Activated T-helper 1 cell treated with anti-CD3 and anti-CD28 coated beads, Interleukin-12 subunit alpha, Interleukin-12 subunit beta, Interleukin-2, Interleukin-4 antibody, amounts not matched to agents 30 ng/mL and 10 ng/mL and 1 ng/mL, durations not matched to agents 14 hours and 24 hours and 36 hours (primary cell): ENCODE data around the gene NINJ1. TPM values are rescaled to one million over a fixed set of nuclear protein-coding genes. Genes with fewer than 3 reads are reported as not detected.
A peak's percentile ranks its signal among the peaks of the same experiment; 100 is the strongest.
"Not testable (repeated sequence)": the region's sequence is repeated elsewhere in the genome, so short reads cannot be mapped to it uniquely, and the experiment has no call there.

Experiments
- DNase-seq: peaks from one replicate; pipeline ENCODE4 v3.0.0; 2021; ENCODE audit warnings: low spot score
- H3K27ac Mint-ChIP-seq: one replicate; pipeline ENCODE4 v1.8.0; 2021; ENCODE audit warnings: mild to moderate bottlenecking, mixed read lengths
- H3K27me3 Mint-ChIP-seq: one replicate; pipeline ENCODE4 v1.8.0; 2022; ENCODE audit warnings: mild to moderate bottlenecking, moderate library complexity, mixed read lengths; ENCODE audit not compliant: insufficient read depth
- H3K36me3 Mint-ChIP-seq: one replicate; pipeline ENCODE4 v1.8.0; 2021; ENCODE audit warnings: low read depth, mixed read lengths
- H3K4me1 Mint-ChIP-seq: one replicate; pipeline ENCODE4 v1.8.0; 2021; ENCODE audit warnings: low read depth, mixed read lengths
- H3K4me3 Mint-ChIP-seq: one replicate; pipeline ENCODE4 v1.8.0; 2021; ENCODE audit warnings: mild to moderate bottlenecking, moderate library complexity, mixed read lengths
- H3K9me3 Mint-ChIP-seq: one replicate; pipeline ENCODE4 v1.8.0; 2021; ENCODE audit warnings: mixed read lengths
- intact Hi-C: fragments of 100-400 bp; cut with micrococcal nuclease; formaldehyde crosslinking; loops from one replicate; pipeline ENCODE4 v1.15.1; 2024
- total RNA-seq: library from RNA; stranded (reverse); gene quantifications from 2 replicates; pipeline ENCODE4 v1.2.3, GENCODE V29; 2022

NINJ1 gene
- total RNA-seq, 1 donor from 2014 or later = 94.2 TPM

DNA sequence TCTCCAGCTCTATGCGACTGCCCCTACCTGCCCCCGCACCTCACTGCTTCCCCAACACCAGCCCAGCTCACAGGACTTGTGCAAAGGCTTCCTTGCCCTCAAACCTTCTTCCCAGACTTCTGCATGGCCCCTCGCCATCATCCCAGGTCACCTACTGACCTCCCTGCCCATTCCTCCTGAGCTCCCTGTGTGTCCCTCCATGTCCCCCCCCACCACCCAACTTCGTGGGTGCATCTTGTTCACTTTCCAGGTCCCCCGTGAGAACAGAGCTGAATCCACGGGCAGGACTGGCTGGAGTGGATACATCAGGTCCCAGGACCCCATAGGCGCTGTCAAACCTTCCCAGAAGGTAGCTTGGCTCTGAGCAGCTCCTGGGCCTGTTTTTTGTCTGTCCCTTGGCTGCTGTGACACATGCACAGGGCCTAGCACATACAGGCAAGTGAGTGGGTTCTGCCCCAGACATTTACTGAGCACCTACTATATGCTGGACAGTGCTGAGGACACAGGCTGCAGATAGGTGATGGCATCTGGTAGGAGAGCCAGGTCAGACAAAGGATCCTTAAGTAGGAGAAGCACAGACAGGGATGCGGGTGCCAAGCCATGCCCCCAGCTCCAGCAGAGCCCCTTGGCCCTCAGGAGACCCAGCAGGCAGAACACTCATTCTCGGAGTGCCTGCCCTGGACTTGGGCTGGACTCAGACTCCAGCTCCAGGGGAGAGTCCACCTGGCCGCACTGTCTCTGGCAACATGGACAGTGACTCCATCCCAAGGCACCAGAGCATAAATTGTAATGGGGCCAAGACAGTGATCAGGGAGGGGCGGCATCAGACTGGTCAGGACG lies 15.0 kb downstream of the NINJ1 start:
- DNase-seq = no peak
- Mint-ChIP-seq H3K9me3 (no peaks in the 10 kb centered on the region), H3K4me1 (peaks cover 16% of the 10 kb centered on the region), H3K27ac (peak overlapping the region; percentile 86), H3K27me3 (no peaks in the 10 kb centered on the region), H3K36me3 (peaks cover 24% of the 10 kb centered on the region), H3K4me3 (no peak overlapping the region)
- intact Hi-C loops = no loop called here

DNA sequence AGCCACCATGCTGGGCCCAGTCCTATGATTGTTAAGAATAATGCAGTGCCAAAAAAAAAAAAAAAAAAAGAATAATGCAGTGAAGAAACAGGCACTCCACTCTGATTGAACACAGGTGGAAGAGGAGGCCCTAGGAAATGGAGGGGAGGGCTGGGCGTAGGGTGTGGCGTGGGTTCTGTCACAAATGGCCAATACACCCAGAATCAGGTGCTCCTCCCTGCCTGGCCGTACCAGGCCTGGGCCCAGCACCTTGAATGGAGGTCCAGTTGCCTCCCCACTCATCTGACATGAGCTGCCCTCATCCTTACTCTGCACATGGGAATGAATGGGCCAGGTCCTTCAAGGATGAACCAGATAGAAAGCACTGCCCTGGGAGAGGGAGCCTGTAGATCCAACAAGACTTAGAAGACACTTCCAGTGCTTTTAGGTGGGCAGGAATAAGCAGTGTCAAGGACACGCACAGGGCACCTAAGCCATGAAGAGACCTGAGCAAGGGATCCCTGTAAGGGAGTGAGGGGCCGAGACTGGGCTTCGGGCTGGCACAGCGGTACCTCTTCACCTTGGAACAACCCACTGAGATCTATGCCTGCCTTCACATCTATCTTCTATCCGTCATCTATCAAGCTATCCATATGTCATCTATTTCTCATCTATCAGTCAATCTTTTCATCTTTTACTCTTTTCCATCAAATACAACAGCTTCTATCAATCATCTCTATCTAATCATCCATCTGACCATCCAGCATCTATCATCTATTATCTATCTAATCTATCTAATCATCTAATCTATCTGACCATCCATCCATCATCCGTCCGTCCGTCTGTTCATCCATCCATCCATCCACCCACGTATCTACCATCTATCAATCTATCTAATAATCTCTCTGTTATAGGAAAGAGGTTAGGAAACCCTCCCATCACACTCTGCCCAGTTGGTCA lies 15.9 kb downstream of the NINJ1 start:
- no peak for DNase-seq
- intact Hi-C loops = no loop called here
- H3K36me3 Mint-ChIP-seq = peaks cover 20% of the 10 kb centered on the region
- H3K9me3 Mint-ChIP-seq = no peaks in the 10 kb centered on the region
- peaks cover 16% of the 10 kb centered on the region for H3K4me1 Mint-ChIP-seq
- no peak overlapping the region for H3K4me3 Mint-ChIP-seq
- no peaks in the 10 kb centered on the region for H3K27me3 Mint-ChIP-seq
- H3K27ac Mint-ChIP-seq = no peak overlapping the region

DNA sequence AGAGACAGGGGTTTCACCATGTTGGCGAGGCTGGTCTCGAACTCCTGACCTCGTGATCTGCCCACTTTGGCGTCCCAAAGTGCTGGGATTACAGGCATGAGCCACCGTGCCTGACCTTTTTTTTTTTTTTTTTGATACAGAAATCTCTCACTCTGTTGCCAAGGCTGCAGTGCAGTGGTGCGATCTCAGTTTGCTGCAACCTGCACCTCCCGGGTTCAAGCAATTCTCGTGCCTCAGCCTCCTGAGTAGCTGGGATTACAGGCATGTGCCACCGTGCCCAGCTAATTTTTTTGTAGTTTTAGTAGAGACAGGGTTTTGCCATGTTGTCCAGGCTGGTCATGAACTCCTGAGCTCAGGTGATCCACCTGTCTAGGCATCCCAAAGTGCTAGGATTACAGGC lies 16.5 kb downstream of the NINJ1 start:
- DNase-seq, H3K27me3 Mint-ChIP-seq, H3K4me3 Mint-ChIP-seq, H3K9me3 Mint-ChIP-seq, intact Hi-C loops, H3K27ac Mint-ChIP-seq: not testable (repeated sequence)
- H3K4me1 Mint-ChIP-seq = peaks cover 16% of the 10 kb centered on the region
- H3K36me3 Mint-ChIP-seq = peaks cover 20% of the 10 kb centered on the region

DNA sequence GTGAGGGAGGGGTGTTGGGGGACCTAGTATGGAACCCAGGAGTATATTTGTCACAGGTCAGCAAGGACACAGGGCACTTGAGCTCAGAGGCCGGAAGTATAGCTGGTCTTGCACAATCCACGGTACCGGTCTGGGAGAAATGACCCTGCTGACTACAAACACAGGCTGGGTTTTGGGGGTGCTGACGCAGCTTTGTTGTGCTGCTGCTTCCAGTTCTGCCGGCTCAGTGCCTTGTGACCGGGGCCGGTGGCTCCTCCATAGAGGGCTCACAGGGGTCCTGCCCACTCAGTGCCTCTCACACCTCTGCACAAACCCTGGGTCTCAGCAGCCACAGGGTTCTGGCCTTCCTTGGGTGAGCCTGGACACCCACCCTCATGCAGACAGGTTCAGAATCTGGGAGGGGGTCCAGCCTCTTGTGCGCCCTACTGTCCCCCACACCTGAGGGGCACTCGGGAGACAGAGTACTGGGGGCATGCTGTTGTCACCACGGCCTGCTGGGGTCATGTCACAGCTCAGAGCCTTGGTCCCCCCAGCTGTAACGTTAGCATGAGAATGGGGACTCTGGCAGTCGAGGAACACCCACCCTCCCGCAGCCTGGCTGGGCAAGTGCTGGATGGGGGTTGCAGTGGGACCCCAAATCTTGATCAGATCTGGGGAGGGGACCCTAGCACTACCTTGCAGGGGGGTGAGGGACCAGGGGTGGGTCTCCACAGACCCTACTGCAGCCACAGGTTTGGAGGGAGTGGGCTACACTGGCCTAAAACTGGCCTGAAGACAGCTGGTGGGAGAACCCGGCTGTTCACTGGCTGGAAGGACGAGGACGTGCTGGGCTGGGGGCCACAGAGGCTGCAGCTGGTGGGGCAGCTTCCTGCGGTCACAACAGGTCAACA lies 17.7 kb downstream of the NINJ1 start:
- peaks cover 17% of the 10 kb centered on the region for H3K36me3 Mint-ChIP-seq
- no peak for DNase-seq
- intact Hi-C loops = no loop called here

DNA sequence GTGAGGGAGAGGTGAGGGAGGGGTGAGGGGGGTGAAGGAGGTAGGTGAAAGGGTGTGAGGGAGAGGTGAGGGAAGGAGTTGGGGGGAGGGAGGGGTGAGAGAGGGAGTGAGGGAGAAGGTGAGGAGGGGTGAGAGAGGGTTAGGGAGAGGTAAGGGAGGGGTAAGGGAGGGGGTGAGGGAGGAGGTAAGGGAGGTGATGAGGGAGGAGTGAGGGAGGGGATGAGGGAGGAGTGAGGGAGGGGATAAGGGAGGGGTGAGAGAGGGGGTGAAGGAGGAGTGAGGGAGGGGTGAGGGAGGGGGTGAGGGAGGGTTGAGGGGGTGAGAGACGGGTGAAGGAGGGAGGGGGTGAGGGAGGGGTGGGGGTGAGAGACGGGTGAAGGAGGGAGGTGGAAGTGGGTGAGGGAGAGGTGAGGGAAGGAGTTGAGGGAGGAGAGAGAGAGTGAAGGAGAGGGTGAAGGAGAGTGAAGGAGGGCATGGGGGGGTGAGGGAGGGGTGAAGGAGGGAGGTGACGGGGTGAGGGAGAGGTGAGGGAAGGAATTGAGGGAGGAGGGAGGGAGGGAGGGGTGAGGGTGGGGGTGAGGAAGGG lies 18.5 kb downstream of the NINJ1 start:
- Mint-ChIP-seq H3K4me3 (no peak overlapping the region), H3K27ac (no peak overlapping the region), H3K4me1 (peaks cover 16% of the 10 kb centered on the region), H3K36me3 (peaks cover 16% of the 10 kb centered on the region), H3K9me3 (no peaks in the 10 kb centered on the region), H3K27me3 (no peaks in the 10 kb centered on the region)
- DNase-seq = no peak
- intact Hi-C loops = no loop called here

More for the DNA sequence above, 17.7 kb downstream of the NINJ1 start:
- Mint-ChIP-seq H3K9me3 (no peaks in the 10 kb centered on the region), H3K4me3 (no peak overlapping the region), H3K4me1 (peaks cover 16% of the 10 kb centered on the region), H3K27me3 (no peaks in the 10 kb centered on the region), H3K27ac (no peak overlapping the region)

DNA sequence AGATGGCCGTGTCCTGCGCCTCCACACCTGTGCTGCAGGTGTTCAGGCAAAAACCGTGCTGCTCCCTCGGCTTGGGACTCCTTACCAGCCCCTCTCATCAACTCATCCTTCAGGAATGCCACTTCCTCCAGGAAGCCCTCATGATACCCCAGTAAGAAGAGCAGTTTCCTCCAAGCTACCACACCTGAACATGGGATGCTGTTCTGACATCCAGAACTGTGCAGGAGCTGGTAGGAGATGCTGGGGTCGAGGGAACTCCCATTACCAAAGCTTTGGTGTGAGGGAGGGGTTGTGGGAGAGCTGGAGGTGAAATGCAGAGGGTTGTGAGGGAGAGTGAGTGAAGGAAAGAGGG lies 19.1 kb downstream of the NINJ1 start:
- peak overlapping the region; percentile 71 for H3K27ac Mint-ChIP-seq
- intact Hi-C loops = no loop called here
- H3K9me3 Mint-ChIP-seq = no peaks in the 10 kb centered on the region
- peaks cover 11% of the 10 kb centered on the region for H3K4me1 Mint-ChIP-seq
- no peaks in the 10 kb centered on the region for H3K27me3 Mint-ChIP-seq
- DNase-seq = no peak
- peaks cover 12% of the 10 kb centered on the region for H3K36me3 Mint-ChIP-seq
- no peak overlapping the region for H3K4me3 Mint-ChIP-seq

DNA sequence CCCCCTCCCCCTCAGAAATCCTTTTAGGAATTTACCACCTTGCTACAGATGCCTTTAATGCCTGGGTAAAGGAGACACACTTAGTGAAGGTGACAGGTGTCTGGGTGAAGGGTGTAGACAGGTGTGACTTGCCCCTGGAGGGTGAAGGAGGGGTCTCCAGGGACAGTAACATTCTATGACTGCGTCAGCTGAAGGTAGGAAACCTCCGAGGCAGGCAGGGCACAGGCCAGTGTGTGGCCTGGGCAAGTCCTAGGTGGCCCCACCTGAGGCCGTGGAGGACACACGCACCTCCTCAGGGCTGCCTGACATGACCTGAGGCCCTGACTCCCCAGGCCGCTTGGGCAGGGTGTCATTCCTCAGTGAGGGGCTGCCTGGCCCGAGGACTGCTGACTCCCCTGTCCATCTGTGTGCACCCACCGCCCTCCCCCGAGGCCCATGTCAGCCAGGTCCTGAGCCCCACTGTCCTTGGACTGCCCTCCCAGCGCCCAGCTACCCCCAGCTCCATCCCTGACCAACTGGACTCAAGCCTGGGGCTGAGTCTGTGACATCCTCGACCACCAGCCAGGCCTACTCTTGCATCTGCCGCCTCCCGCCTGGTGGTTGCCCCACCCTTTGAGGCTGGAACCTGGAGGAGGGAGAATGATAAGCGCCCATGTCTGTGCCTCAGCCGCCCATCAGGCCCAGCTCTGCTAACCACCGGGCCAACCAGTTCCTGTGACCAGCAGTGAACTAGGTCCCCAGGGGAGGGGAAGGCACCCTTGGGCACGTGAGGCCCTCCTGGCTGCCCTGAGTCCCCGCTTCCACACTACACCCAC lies 19.7 kb downstream of the NINJ1 start:
- H3K27ac Mint-ChIP-seq = peak overlapping the region; percentile 71

DNA sequence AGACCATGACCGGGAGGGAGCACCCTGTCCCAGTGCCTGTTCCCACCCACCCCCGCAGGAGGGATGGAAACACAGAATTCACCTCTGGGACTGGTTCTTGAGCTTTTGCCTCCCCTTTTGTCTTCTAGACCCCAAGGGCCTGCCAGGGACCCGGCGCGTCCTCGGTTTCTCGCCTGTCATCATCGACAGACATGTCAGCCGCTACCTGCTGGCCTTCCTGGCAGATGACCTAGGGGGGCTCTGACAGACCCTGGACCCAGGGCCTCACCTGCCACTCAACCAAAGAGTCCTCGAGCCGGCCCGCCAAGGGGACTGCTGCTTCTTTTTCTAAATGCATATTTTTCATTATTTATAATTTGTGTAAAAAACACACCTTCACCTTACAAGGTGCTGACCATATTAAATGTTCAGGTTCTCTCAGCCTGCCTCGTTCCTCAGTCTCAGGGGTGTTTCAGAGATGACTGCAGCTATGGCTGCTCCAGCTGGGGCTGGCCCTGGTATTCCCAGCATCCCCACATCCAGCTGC lies 21.1 kb downstream of the NINJ1 start:
- no peak overlapping the region for H3K4me3 Mint-ChIP-seq
- H3K27ac Mint-ChIP-seq = no peak overlapping the region
- no peaks in the 10 kb centered on the region for H3K27me3 Mint-ChIP-seq
- no peak for DNase-seq
- peaks cover 17% of the 10 kb centered on the region for H3K4me1 Mint-ChIP-seq
- H3K9me3 Mint-ChIP-seq = no peaks in the 10 kb centered on the region
- intact Hi-C loops = no loop called here
- H3K36me3 Mint-ChIP-seq = peaks cover 7% of the 10 kb centered on the region

More for the DNA sequence above, 19.7 kb downstream of the NINJ1 start:
- peaks cover 7% of the 10 kb centered on the region for H3K36me3 Mint-ChIP-seq
- H3K4me3 Mint-ChIP-seq = no peak overlapping the region
- intact Hi-C loops = no loop called here
- H3K4me1 Mint-ChIP-seq = peaks cover 9% of the 10 kb centered on the region
- DNase-seq = no peak
- no peaks in the 10 kb centered on the region for H3K9me3 Mint-ChIP-seq
- no peaks in the 10 kb centered on the region for H3K27me3 Mint-ChIP-seq

DNA sequence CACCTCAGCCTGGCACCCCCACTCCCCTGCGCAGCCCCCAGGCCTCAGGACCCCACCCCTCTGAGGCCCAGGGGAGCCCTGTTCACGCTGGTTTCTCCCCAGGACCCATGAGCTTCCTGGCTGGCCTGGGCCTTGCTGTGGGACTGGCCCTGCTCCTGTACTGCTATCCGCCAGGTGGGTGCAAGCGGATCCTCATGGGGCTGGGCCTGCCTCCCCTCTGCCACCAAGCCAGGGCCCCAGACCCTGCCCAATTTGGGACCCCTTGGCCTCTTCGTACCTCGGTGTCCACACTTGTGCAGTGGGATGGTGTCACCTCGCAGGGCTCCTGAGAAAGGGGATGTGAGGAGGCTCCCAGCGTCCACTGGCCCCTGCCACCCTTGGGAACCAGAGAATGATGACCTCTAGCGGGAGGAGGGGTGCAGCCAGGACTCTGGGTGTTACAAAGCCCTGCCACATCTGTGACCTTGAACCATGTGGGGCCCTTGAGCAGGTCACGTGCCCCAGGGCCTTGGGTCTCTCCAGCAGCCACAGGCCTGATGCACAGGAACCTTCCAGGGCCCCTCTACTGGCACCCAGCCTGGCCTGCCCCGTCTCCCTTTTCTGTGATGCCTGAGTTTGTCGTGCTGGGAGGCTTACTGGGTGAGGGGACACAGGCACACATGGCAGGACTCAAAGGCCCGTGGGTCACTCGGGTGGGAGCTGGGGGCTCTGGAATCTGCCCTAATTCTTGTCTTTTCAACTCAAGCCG lies 21.8 kb downstream of the NINJ1 start:
- Mint-ChIP-seq H3K4me1 (peaks cover 24% of the 10 kb centered on the region), H3K27ac (no peak overlapping the region), H3K36me3 (peaks cover 7% of the 10 kb centered on the region), H3K27me3 (no peaks in the 10 kb centered on the region), H3K9me3 (no peaks in the 10 kb centered on the region), H3K4me3 (no peak overlapping the region)
- intact Hi-C loops = no loop called here
- no peak for DNase-seq

DNA sequence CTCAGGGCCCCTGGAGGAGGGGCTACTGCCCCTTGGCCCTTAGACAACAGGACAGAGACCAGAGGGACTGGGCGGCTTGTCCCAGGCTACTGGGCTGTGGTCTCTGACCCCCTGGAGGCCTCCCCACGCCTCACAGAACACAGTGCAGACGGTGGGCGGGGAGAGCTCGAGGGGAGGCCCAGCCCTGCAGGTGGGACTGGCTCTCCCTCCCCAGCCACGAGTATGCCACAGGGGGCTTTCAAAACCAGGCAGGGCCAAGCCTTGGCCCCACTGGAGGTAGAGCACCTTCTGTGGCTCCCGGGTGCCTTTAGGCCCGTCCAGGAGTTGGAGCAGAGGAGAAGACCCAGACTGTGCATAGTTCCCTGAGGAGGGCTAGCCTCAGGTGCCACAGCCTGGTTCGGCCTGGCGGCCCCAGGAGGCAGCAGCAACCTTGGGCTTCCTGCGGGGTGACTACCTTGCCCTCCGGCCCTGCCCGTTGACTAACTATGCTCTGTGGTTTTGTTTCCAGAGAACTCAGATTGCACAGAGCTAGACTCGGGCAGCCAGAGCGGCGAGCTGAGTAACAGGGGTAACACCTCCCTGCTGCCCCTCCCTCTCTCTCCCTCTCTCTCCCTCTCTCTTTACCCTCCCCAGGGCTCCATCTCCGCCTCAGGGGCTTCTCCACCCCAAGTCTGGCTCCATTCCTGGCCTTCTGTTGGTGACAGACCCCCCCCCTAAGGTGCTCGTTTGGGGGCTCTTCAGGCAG lies 22.5 kb downstream of the NINJ1 start:
- intact Hi-C loops = no loop called here
- Mint-ChIP-seq H3K36me3 (peaks cover 7% of the 10 kb centered on the region), H3K9me3 (no peaks in the 10 kb centered on the region), H3K27me3 (no peaks in the 10 kb centered on the region), H3K27ac (no peak overlapping the region), H3K4me1 (peaks cover 31% of the 10 kb centered on the region), H3K4me3 (no peak overlapping the region)
- no peak for DNase-seq
